MM.1S (cell line): ENCODE measurements around the gene SCOC.

Experiments used
- DNase-seq: peaks from one replicate; pipeline ENCODE4 v3.0.0-alpha.2; 2015
- H2AFZ ChIP-seq: fragments of 300-600 bp; sonication (generic); 2 replicates; pipeline ENCODE4 v1.6.0; 2016; ENCODE audit warnings: antibody characterized with exemption, low read length
- H3F3A ChIP-seq: fragments of 300-600 bp; sonication (generic); 2 replicates; pipeline ENCODE4 v1.6.1; 2016; ENCODE audit warnings: mild to moderate bottlenecking, antibody characterized with exemption, low read length, moderate library complexity, mixed read lengths; ENCODE audit not compliant: insufficient read depth
- H3K27ac ChIP-seq: fragments of 300-600 bp; sonication (generic); 2 replicates; pipeline ENCODE4 v1.5.1; 2016; ENCODE audit warnings: mild to moderate bottlenecking, low read length
- H3K27me3 ChIP-seq: fragments of 300-600 bp; sonication (generic); replicated peaks from 2 replicates; pipeline ENCODE4 v1.6.0; 2016; ENCODE audit warnings: low read length; ENCODE audit not compliant: insufficient read depth
- H3K36me3 ChIP-seq: fragments of 300-600 bp; sonication (generic); replicated peaks from 2 replicates; pipeline ENCODE4 v1.6.1; 2016; ENCODE audit warnings: mild to moderate bottlenecking, low read length, mixed read lengths; ENCODE audit not compliant: insufficient read depth
- H3K4me1 ChIP-seq: fragments of 300-600 bp; sonication (generic); 2 replicates; pipeline ENCODE4 v1.6.1; 2016; ENCODE audit warnings: low read length, mixed read lengths
- H3K4me2 ChIP-seq: fragments of 300-600 bp; sonication (generic); 2 replicates; pipeline ENCODE4 v1.6.0; 2016; ENCODE audit warnings: low read depth, low read length
- H3K4me3 ChIP-seq: fragments of 300-600 bp; sonication (generic); 2 replicates; pipeline ENCODE4 v1.5.1; 2016; ENCODE audit warnings: low read length, mixed read lengths
- H3K79me2 ChIP-seq: fragments of 300-600 bp; sonication (generic); 2 replicates; pipeline ENCODE4 v1.6.1; 2016; ENCODE audit warnings: mixed run types, low read length, mixed read lengths
- H3K9ac ChIP-seq: fragments of 300-600 bp; sonication (generic); 2 replicates; pipeline ENCODE4 v1.6.1; 2016; ENCODE audit warnings: low read length, mixed read lengths
- H3K9me2 ChIP-seq: fragments of 300-600 bp; sonication (generic); replicated peaks from 2 replicates; pipeline ENCODE4 v1.6.1; 2016; ENCODE audit warnings: mild to moderate bottlenecking, low read length, mixed read lengths; ENCODE audit not compliant: insufficient read depth
- H3K9me3 ChIP-seq: fragments of 300-600 bp; sonication (generic); replicated peaks from 2 replicates; pipeline ENCODE4 v1.6.1; 2016; ENCODE audit warnings: mild to moderate bottlenecking, low read length, mixed read lengths; ENCODE audit not compliant: insufficient read depth
- H4K20me1 ChIP-seq: fragments of 300-600 bp; sonication (generic); 2 replicates; pipeline ENCODE4 v1.6.1; 2016; ENCODE audit warnings: mild to moderate bottlenecking, low read length, moderate library complexity, mixed read lengths; ENCODE audit not compliant: insufficient read depth
- CTCF ChIP-seq: fragments of 300-600 bp; sonication (generic); IDR thresholded peaks from 2 replicates; pipeline ENCODE4 v1.5.1; 2016; ENCODE audit warnings: antibody characterized with exemption, low read length, mixed read lengths
- EZH2 ChIP-seq: fragments of 300-600 bp; sonication (generic); optimal IDR thresholded peaks from 2 replicates; pipeline ENCODE3; 2017; ENCODE audit warnings: low read depth, mild to moderate bottlenecking, antibody characterized with exemption, low read length, mixed read lengths
- EZH2phosphoT487 ChIP-seq: fragments of 300-600 bp; sonication (generic); IDR thresholded peaks from 2 replicates; pipeline ENCODE4 v1.6.1; 2018; ENCODE audit warnings: antibody characterized with exemption, low read length

The SCOC gene

GRCh38 chr4:140359562-140360427 is 13.7 kb upstream of the SCOC start:
- Histone ChIP-seq H2AFZ (0 out of 2 replicates have a peak overlapping the region, but pooled peaks have one; percentile 13), H3K79me2 (no peaks in the 10 kb centered on the region), H3K4me2 (no peak overlapping the region; the same call in 1 of the 2 replicates), H3K27me3 (no peaks in the 10 kb centered on the region), H3K36me3 (no peaks in the 10 kb centered on the region), H3K9ac (no peak overlapping the region), H4K20me1 (no peaks in the 10 kb centered on the region), H3K4me3 (no peak overlapping the region), H3K27ac (no peak overlapping the region), H3K4me1 (no peaks in the 10 kb centered on the region), H3K9me3 (no peaks in the 10 kb centered on the region), H3K9me2 (no peaks in the 10 kb centered on the region), H3F3A (no peaks in the 10 kb centered on the region)
- peak; percentile 85 for TF ChIP-seq CTCF
- no peak for TF ChIP-seq EZH2phosphoT487
- peak; percentile 84 for DNase-seq

- no peak overlapping the region for H3K4me2 ChIP-seq
- no peak overlapping the region for H3K4me3 ChIP-seq
- H3K9me3 ChIP-seq: no peaks in the 10 kb centered on the region
- H3K27me3 ChIP-seq: no peaks in the 10 kb centered on the region
- no peaks in the 10 kb centered on the region for H3K4me1 ChIP-seq
- no peaks in the 10 kb centered on the region for H3K36me3 ChIP-seq
- no peaks in the 10 kb centered on the region for H3K79me2 ChIP-seq
- H2AFZ ChIP-seq: no peak overlapping the region
- TF ChIP-seq EZH2phosphoT487: no peak
- no peak for TF ChIP-seq CTCF
- no peak for TF ChIP-seq EZH2
- no peaks in the 10 kb centered on the region for H3F3A ChIP-seq
- no peak overlapping the region for H3K9ac ChIP-seq
- no peak overlapping the region for H3K27ac ChIP-seq
- no peaks in the 10 kb centered on the region for H4K20me1 ChIP-seq
- DNase-seq: no peak
- no peaks in the 10 kb centered on the region for H3K9me2 ChIP-seq
Measured at GRCh38 chr4:140361099-140361498, 12.3 kb upstream of the SCOC start.

- H4K20me1 ChIP-seq: no peaks in the 10 kb centered on the region
- H3K9me3 ChIP-seq: no peaks in the 10 kb centered on the region
- no peaks in the 10 kb centered on the region for H3K36me3 ChIP-seq
- H3K4me2 ChIP-seq: no peak overlapping the region
- no peaks in the 10 kb centered on the region for H3K4me1 ChIP-seq
- no peaks in the 10 kb centered on the region for H3K79me2 ChIP-seq
- no peak overlapping the region for H2AFZ ChIP-seq
- no peak overlapping the region for H3K4me3 ChIP-seq
- DNase-seq: no peak
- no peaks in the 10 kb centered on the region for H3F3A ChIP-seq
- TF ChIP-seq CTCF: no peak
- no peak for TF ChIP-seq EZH2phosphoT487
- TF ChIP-seq EZH2: no peak
- no peaks in the 10 kb centered on the region for H3K9me2 ChIP-seq
- H3K27ac ChIP-seq: no peak overlapping the region
- H3K9ac ChIP-seq: no peak overlapping the region
- no peaks in the 10 kb centered on the region for H3K27me3 ChIP-seq
Measured at GRCh38 chr4:140363051-140363450, 10.4 kb upstream of the SCOC start.
